Measurements from ENCODE around the gene PTPN14. TPM values are rescaled to one million over a fixed set of nuclear protein-coding genes. Genes with fewer than 3 reads are reported as not detected.

Gene PTPN14
- total RNA-seq, 1 experiment from 2014 or later, result 88.4 TPM

DNA sequence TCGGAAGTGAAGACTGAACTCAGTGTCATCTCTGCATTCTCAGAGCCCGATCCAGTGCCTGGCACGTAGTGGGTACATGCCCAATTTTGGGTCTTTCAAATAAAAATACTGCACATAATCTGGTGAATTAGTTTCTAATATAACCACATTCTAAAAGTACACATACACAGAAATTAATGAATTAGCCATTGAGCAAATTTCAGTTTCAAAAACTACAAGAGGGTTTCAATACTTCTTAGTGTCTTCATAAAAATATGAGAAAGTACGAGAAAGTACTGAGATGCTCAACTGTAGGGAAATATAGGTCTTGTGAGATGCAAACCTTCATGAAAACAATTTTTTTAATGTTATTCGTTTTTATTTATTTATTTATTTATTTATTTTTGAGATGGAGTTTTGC lies 183.6 kb downstream of the PTPN14 start (continued):
- TF ChIP-seq, protein P1, sequence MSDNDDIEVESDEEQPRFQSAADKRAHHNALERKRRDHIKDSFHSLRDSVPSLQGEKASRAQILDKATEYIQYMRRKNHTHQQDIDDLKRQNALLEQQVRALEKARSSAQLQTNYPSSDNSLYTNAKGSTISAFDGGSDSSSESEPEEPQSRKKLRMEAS (CRISPR knock-in tag; IDR thresholded peaks at IDR 0.05), result no peak
- no peak for TF ChIP-seq MLX (CRISPR knock-in tag; IDR thresholded peaks at IDR 0.05)

- ATAC-seq (no peak), DNase-seq (ENCODE audit: low spot score) (no peak)
- Mint-ChIP-seq H3K36me3 (peaks cover 55% of the 10 kb centered on the region), H3K4me3 (no peak overlapping the region), H3K27ac (no peak overlapping the region), H3K4me1 (no peaks in the 10 kb centered on the region), H3K27me3 (ENCODE audit: low read depth) (no peaks in the 10 kb centered on the region), H3K9me3 (no peaks in the 10 kb centered on the region)
- ChIA-PET CTCF (no interaction called here), POLR2A (no interaction called here)
- TF ChIP-seq JAZF1 (CRISPR knock-in tag; IDR thresholded peaks at IDR 0.05) (no peak), CREB1 (CRISPR knock-in tag; IDR thresholded peaks at IDR 0.05) (no peak), ZNF263 (CRISPR knock-in tag; IDR thresholded peaks at IDR 0.05; ENCODE audit: low read depth) (no peak), TP53 (CRISPR knock-in tag; IDR thresholded peaks at IDR 0.05) (no peak), ZNF138 (CRISPR knock-in tag; conservative IDR thresholded peaks at IDR 0.05) (no peak)
- TF ChIP-seq, protein P2, sequence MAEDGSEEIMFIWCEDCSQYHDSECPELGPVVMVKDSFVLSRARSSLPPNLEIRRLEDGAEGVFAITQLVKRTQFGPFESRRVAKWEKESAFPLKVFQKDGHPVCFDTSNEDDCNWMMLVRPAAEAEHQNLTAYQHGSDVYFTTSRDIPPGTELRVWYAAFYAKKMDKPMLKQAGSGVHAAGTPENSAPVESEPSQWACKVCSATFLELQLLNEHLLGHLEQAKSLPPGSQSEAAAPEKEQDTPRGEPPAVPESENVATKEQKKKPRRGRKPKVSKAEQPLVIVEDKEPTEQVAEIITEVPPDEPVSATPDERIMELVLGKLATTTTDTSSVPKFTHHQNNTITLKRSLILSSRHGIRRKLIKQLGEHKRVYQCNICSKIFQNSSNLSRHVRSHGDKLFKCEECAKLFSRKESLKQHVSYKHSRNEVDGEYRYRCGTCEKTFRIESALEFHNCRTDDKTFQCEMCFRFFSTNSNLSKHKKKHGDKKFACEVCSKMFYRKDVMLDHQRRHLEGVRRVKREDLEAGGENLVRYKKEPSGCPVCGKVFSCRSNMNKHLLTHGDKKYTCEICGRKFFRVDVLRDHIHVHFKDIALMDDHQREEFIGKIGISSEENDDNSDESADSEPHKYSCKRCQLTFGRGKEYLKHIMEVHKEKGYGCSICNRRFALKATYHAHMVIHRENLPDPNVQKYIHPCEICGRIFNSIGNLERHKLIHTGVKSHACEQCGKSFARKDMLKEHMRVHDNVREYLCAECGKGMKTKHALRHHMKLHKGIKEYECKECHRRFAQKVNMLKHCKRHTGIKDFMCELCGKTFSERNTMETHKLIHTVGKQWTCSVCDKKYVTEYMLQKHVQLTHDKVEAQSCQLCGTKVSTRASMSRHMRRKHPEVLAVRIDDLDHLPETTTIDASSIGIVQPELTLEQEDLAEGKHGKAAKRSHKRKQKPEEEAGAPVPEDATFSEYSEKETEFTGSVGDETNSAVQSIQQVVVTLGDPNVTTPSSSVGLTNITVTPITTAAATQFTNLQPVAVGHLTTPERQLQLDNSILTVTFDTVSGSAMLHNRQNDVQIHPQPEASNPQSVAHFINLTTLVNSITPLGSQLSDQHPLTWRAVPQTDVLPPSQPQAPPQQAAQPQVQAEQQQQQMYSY (CRISPR knock-in tag; IDR thresholded peaks at IDR 0.05), result no peak
Observed at GRCh38 chr1:214364786-214365295, 186.6 kb downstream of the PTPN14 start.

DNA sequence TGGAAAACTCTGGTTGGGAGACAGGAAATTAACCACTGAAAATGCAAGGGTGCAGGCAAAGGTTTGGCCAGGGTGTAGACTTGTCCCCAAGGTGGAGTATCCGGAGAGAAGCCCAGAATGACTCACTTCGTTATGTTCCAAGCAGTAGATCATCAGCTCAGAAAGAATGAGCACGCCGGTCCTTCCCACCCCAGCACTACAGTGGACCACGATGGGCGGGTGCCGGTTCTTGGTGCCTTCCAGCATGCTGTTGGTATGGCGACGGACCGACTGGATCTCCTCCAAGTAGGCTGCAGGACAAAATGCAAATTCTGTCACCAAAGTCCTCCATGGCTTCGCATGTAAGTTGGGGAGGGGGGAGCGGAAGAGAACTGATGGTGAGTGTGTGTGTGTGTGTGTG lies 187.0 kb downstream of the PTPN14 start:
- ChIA-PET POLR2A (no interaction called here), CTCF (no interaction called here)
- DNase-seq (ENCODE audit: low spot score) (no peak), ATAC-seq (no peak)
- Mint-ChIP-seq H3K27me3 (ENCODE audit: low read depth) (no peaks in the 10 kb centered on the region), H3K27ac (no peak overlapping the region), H3K4me1 (no peaks in the 10 kb centered on the region), H3K36me3 (peaks cover 55% of the 10 kb centered on the region), H3K4me3 (no peak overlapping the region), H3K9me3 (no peaks in the 10 kb centered on the region)
- no peak for TF ChIP-seq ZNF219 (CRISPR knock-in tag; IDR thresholded peaks at IDR 0.05; ENCODE audit: borderline replicate concordance)
- TF ChIP-seq CBFB (CRISPR knock-in tag; IDR thresholded peaks at IDR 0.05; ENCODE audit: low read depth), result no peak
- no peak for TF ChIP-seq KAT7 (CRISPR knock-in tag; IDR thresholded peaks at IDR 0.05; ENCODE audit: borderline replicate concordance)
- no peak for TF ChIP-seq TCF7 (CRISPR knock-in tag; IDR thresholded peaks at IDR 0.05; ENCODE audit: low read depth)
- TF ChIP-seq SOX15 (CRISPR knock-in tag; IDR thresholded peaks at IDR 0.05), result no peak
- TF ChIP-seq NR3C1 (CRISPR knock-in tag; conservative IDR thresholded peaks at IDR 0.05; ENCODE audit: low read depth), result no peak

GRCh38 chr1:214363386-214363785 lies 188.0 kb downstream of the PTPN14 start:
- Mint-ChIP-seq H3K27me3 (ENCODE audit: low read depth) (no peaks in the 10 kb centered on the region), H3K9me3 (no peaks in the 10 kb centered on the region), H3K4me1 (no peaks in the 10 kb centered on the region), H3K27ac (no peak overlapping the region), H3K4me3 (no peak overlapping the region), H3K36me3 (peaks cover 50% of the 10 kb centered on the region)
- no peak for ATAC-seq
- DNase-seq (ENCODE audit: low spot score), result no peak
- ChIA-PET POLR2A (no interaction called here), CTCF (no interaction called here)
- no peak for TF ChIP-seq ZNF423 (CRISPR knock-in tag; IDR thresholded peaks at IDR 0.05)
- no peak for TF ChIP-seq ATF2 (CRISPR knock-in tag; IDR thresholded peaks at IDR 0.05; ENCODE audit: borderline replicate concordance, low read depth)
- TF ChIP-seq NR1H2 (CRISPR knock-in tag; IDR thresholded peaks at IDR 0.05), result no peak
- no peak for TF ChIP-seq ZBTB21 (CRISPR knock-in tag; IDR thresholded peaks at IDR 0.05; ENCODE audit: borderline replicate concordance)
- no peak for TF ChIP-seq FOXJ3 (CRISPR knock-in tag; IDR thresholded peaks at IDR 0.05; ENCODE audit: borderline replicate concordance)
- no peak for TF ChIP-seq SMAD4 (CRISPR knock-in tag; IDR thresholded peaks at IDR 0.05)
- TF ChIP-seq CBFB (CRISPR knock-in tag; IDR thresholded peaks at IDR 0.05; ENCODE audit: low read depth), result no peak
- TF ChIP-seq MXD4 (CRISPR knock-in tag; IDR thresholded peaks at IDR 0.05; ENCODE audit: borderline replicate concordance), result no peak
- TF ChIP-seq ZNF263 (CRISPR knock-in tag; IDR thresholded peaks at IDR 0.05; ENCODE audit: low read depth), result no peak
- TF ChIP-seq RORB (CRISPR knock-in tag; IDR thresholded peaks at IDR 0.05), result no peak
- TF ChIP-seq FOXK1 (CRISPR knock-in tag; IDR thresholded peaks at IDR 0.05), result no peak
- TF ChIP-seq, protein P1 (CRISPR knock-in tag; IDR thresholded peaks at IDR 0.05), result no peak
